NCI-H1417 (cell line): ENCODE results near the gene SLX4IP.

Experiments used
- DNase-seq, 3 experiments: peaks; one replicate each; lab custom pipeline; 2025; lab: John Stamatoyannopoulos, UW

SLX4IP gene

GRCh38 chr20:10521068-10521831 lies 86.1 kb downstream of the SLX4IP start:
- DNase-seq, result peak in 1 of 3 experiments; percentile 40

- peak in 1 of 3 experiments; percentile 20 for DNase-seq
These were observed 86.7 kb downstream of the SLX4IP start for GRCh38 chr20:10521836-10522235.

- no peak for DNase-seq
These were observed 87.2 kb downstream of the SLX4IP start for GRCh38 chr20:10522328-10522727.

- DNase-seq, result peak in 1 of 3 experiments; percentile 65
These were observed 88.3 kb downstream of the SLX4IP start for GRCh38 chr20:10523443-10523842.

GRCh38 chr20:10524034-10524476 lies 89.0 kb downstream of the SLX4IP start:
- peak; percentile 19 to 61 (median 52) for DNase-seq

GRCh38 chr20:10524643-10525042 lies 89.5 kb downstream of the SLX4IP start:
- DNase-seq, result peak in 2 of 3 experiments; percentile 40 to 68

GRCh38 chr20:10527781-10528180 lies 92.7 kb downstream of the SLX4IP start:
- peak in 1 of 3 experiments; percentile 26 for DNase-seq

- no peak for DNase-seq
These were observed 95.8 kb downstream of the SLX4IP start for GRCh38 chr20:10530883-10531282.

- DNase-seq, result no peak
These were observed 96.7 kb downstream of the SLX4IP start for GRCh38 chr20:10531848-10532247.

- DNase-seq, result no peak
These were observed 97.3 kb downstream of the SLX4IP start for GRCh38 chr20:10532361-10532760.

- peak; percentile 53 to 72 (median 56) for DNase-seq
These were observed 101.4 kb downstream of the SLX4IP start for GRCh38 chr20:10536531-10536930.

- no peak for DNase-seq
These were observed 102.9 kb downstream of the SLX4IP start for GRCh38 chr20:10537850-10538480.

GRCh38 chr20:10538768-10539167 lies 103.7 kb downstream of the SLX4IP start:
- DNase-seq, result no peak

- DNase-seq, result no peak
These were observed 104.9 kb downstream of the SLX4IP start for GRCh38 chr20:10539818-10540553.

GRCh38 chr20:10540636-10541493 lies 105.8 kb downstream of the SLX4IP start:
- peak in 1 of 3 experiments; percentile 16 for DNase-seq

GRCh38 chr20:10541668-10542411 lies 106.7 kb downstream of the SLX4IP start:
- peak in 2 of 3 experiments; percentile 78 to 95 for DNase-seq

- DNase-seq, result peak in 1 of 3 experiments; percentile 46
These were observed 107.3 kb downstream of the SLX4IP start for GRCh38 chr20:10542442-10542841.

GRCh38 chr20:10543480-10543879 lies 108.4 kb downstream of the SLX4IP start:
- no peak for DNase-seq

GRCh38 chr20:10547276-10548114 lies 112.4 kb downstream of the SLX4IP start:
- no peak for DNase-seq

- no peak for DNase-seq
These were observed 114.4 kb downstream of the SLX4IP start for GRCh38 chr20:10549511-10549910.
